Osteoblast (primary cell): ENCODE results near the gene MDM2. TPM values are rescaled to one million over a fixed set of nuclear protein-coding genes. Genes with fewer than 3 reads are reported as not detected.

Experiments
- DNase-seq: peaks from one replicate; pipeline ENCODE4 v3.0.0; 2011; ENCODE audit warnings: low spot score, mixed read lengths; ENCODE audit not compliant: insufficient read length; ENCODE audit errors: missing footprints
- H2AFZ ChIP-seq: 2 replicates; pipeline ENCODE4 v1.6.0; 2011; ENCODE audit warnings: mild to moderate bottlenecking, low read length
- H3K27ac ChIP-seq: 2 replicates; pipeline ENCODE4 v1.5.1; 2011; ENCODE audit warnings: mild to moderate bottlenecking, low read depth, low read length, moderate library complexity
- H3K27me3 ChIP-seq: 2 replicates; pipeline ENCODE4 v1.6.0; 2012; ENCODE audit warnings: mild to moderate bottlenecking, control low read depth, inconsistent platforms, low read length, moderate library complexity; ENCODE audit not compliant: insufficient read depth
- H3K36me3 ChIP-seq: 2 replicates; pipeline ENCODE4 v1.5.1; 2011; ENCODE audit warnings: mild to moderate bottlenecking, low read length, control low read depth, moderate library complexity; ENCODE audit not compliant: insufficient read depth
- H3K4me1 ChIP-seq: 2 replicates; pipeline ENCODE4 v1.5.1; 2011; ENCODE audit warnings: mild to moderate bottlenecking, low read length, control low read depth, moderate library complexity; ENCODE audit not compliant: insufficient read depth
- H3K4me2 ChIP-seq: 2 replicates; pipeline ENCODE4 v1.6.0; 2011; ENCODE audit warnings: mild to moderate bottlenecking, low read length; ENCODE audit not compliant: insufficient read depth
- H3K4me3 ChIP-seq: fragments of 200-600 bp; sonication (generic); 3 replicates; pipeline ENCODE4 v1.5.1; 2012; ENCODE audit warnings: mild to moderate bottlenecking, low read length, inconsistent platforms; ENCODE audit not compliant: insufficient read depth
- H3K79me2 ChIP-seq: 2 replicates; pipeline ENCODE4 v1.6.0; 2012; ENCODE audit warnings: mild to moderate bottlenecking, low read length, control low read depth, inconsistent platforms; ENCODE audit not compliant: insufficient read depth
- H3K9me3 ChIP-seq: 2 replicates; pipeline ENCODE4 v1.5.1; 2011; ENCODE audit warnings: low read depth, low read length, control low read depth
- H4K20me1 ChIP-seq: 2 replicates; pipeline ENCODE4 v1.6.0; 2012; ENCODE audit warnings: mild to moderate bottlenecking, low read length, control low read depth; ENCODE audit not compliant: insufficient read depth
- CTCF ChIP-seq: IDR thresholded peaks from 2 replicates; pipeline ENCODE4 v1.5.1; 2011; ENCODE audit warnings: mild to moderate bottlenecking, low read depth, low read length, moderate library complexity; ENCODE audit errors: extremely low read depth
- total RNA-seq: library from RNA; depleted of rRNA; stranded (reverse); fragments of >200 nt; gene quantifications from 2 replicates; pipeline ENCODE4 v1.2.3, GENCODE V29; 2012

MDM2 gene
- total RNA-seq, 1 donor, result 225 TPM

- Histone ChIP-seq H3K36me3 (no peaks in the 10 kb centered on the region), H3K27ac (no peak overlapping the region), H3K27me3 (no peaks in the 10 kb centered on the region), H2AFZ (no peak overlapping the region), H4K20me1 (no peaks in the 10 kb centered on the region), H3K4me3 (no peak overlapping the region), H3K9me3 (no peaks in the 10 kb centered on the region), H3K4me2 (no peak overlapping the region), H3K79me2 (no peaks in the 10 kb centered on the region), H3K4me1 (no peaks in the 10 kb centered on the region)
- no peak for DNase-seq
- no peak for TF ChIP-seq CTCF
These were observed 70.3 kb downstream of the MDM2 start for GRCh38 chr12:68878283-68878682.

- Histone ChIP-seq H3K4me3 (no peak overlapping the region), H3K79me2 (no peaks in the 10 kb centered on the region)
These were observed 70.9 kb downstream of the MDM2 start for GRCh38 chr12:68878846-68879245.

DNA sequence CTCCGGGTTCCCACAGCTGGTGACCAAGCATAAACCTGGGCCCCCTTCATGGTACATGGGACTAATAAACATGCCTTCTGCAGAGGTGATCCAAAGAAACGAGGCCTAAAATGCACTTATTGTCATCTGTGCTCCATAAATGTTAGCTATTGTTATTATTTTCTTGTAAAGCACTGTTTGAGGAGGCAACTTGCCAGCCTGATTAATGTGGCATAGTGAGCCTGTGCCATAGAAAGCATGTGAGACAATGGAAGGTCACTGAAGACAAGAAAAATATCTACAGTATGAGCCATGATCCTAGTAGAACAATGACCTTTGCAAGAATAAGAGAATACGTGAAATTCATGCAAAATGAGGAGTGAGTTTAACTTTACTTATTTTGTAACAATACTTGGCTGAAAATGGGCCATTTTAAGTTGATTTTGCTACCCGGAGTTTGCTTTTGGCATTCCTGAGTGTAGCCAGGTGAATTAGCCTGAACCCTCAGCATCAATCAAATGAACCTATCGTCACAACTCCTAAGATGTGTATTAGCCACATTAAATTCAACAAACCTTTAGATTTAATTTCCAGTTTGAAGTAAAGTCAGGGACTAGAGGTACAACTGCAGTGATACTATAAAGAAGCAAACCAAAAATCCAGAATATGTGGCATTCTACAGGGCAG is 72.8 kb downstream of the MDM2 start:
- no peak overlapping the region for H2AFZ ChIP-seq
- no peak for DNase-seq
- TF ChIP-seq CTCF, result no peak
- H4K20me1 ChIP-seq, result no peaks in the 10 kb centered on the region
- H3K27ac ChIP-seq, result no peak overlapping the region
- H3K9me3 ChIP-seq, result no peaks in the 10 kb centered on the region
- H3K4me3 ChIP-seq, result no peak overlapping the region
- no peak overlapping the region for H3K4me2 ChIP-seq
- H3K79me2 ChIP-seq, result no peaks in the 10 kb centered on the region
- H3K27me3 ChIP-seq, result no peaks in the 10 kb centered on the region
- no peaks in the 10 kb centered on the region for H3K4me1 ChIP-seq
- no peaks in the 10 kb centered on the region for H3K36me3 ChIP-seq

More at GRCh38 chr12:68878846-68879245, 70.9 kb downstream of the MDM2 start:
- no peaks in the 10 kb centered on the region for H3K27me3 ChIP-seq
- no peak overlapping the region for H2AFZ ChIP-seq
- H3K4me1 ChIP-seq, result no peaks in the 10 kb centered on the region
- no peak overlapping the region for H3K4me2 ChIP-seq
- H4K20me1 ChIP-seq, result no peaks in the 10 kb centered on the region
- no peak overlapping the region for H3K27ac ChIP-seq
- no peak for TF ChIP-seq CTCF
- DNase-seq, result no peak
- no peaks in the 10 kb centered on the region for H3K36me3 ChIP-seq
- no peaks in the 10 kb centered on the region for H3K9me3 ChIP-seq

GRCh38 chr12:68882251-68882964 is 74.4 kb downstream of the MDM2 start:
- Histone ChIP-seq H3K27me3 (no peaks in the 10 kb centered on the region), H3K79me2 (no peaks in the 10 kb centered on the region), H2AFZ (no peak overlapping the region)

More at GRCh38 chr12:68882251-68882964, 74.4 kb downstream of the MDM2 start:
- H3K4me3 ChIP-seq, result no peak overlapping the region
- H3K36me3 ChIP-seq, result no peaks in the 10 kb centered on the region
- no peak for DNase-seq
- H3K4me2 ChIP-seq, result no peak overlapping the region
- no peak for TF ChIP-seq CTCF
- H4K20me1 ChIP-seq, result no peaks in the 10 kb centered on the region
- H3K4me1 ChIP-seq, result no peaks in the 10 kb centered on the region
- no peaks in the 10 kb centered on the region for H3K9me3 ChIP-seq
- no peak overlapping the region for H3K27ac ChIP-seq
